ENCODE measurements around the gene AUTS2.

Gene AUTS2

DNA sequence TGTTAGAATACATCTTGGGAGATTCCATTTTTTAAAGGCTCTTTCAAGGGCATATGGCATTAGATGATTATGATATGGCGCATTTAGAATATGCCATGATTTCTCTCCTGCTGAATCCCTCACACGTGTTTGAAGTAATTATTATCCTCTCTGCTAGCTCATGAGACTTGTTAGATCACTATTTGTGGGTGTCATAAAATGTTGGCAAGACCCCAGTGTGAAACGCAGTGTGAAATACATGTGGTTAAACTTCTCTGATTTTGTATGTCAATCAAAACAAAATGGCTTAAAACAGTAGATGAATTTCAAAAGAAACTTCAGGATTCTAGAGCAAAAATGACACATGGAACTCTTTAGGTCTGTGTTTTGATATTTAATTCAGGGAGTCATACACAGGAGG lies 560.8 kb downstream of the AUTS2 start:
- DNase-seq: no peak

DNA sequence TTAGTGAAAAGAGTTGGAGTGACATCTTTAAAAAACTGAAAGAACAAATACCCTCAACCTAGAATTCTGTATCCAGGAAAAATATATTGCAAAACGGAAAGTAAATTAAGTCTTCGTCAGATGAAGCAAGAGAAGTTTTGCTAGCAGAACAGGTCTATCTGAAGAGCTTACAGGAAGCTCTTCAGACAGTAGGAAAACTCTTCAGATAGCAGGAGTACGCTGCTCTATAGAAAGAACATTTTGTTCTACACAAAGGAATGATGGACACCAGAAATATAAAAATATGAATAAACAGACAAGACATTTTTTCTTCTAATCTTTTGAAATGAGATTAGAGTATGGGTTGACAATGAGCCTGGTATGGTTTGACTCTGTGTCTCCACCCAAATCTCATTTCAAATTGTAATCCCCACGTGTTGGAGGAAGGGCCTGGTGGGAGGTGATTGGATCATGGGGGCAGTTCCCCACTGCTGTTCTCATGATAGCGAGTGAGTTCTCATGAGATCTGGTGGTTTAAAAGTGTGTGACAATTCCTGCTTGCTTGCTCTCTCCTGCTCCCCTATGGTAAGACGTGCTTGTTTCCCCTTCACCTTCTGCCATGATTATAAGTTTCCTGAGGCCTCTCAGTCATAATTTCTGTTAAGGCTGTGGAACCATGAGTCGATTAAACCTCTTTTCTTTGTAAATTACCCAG lies 567.3 kb downstream of the AUTS2 start:
- DNase-seq: no peak

DNA sequence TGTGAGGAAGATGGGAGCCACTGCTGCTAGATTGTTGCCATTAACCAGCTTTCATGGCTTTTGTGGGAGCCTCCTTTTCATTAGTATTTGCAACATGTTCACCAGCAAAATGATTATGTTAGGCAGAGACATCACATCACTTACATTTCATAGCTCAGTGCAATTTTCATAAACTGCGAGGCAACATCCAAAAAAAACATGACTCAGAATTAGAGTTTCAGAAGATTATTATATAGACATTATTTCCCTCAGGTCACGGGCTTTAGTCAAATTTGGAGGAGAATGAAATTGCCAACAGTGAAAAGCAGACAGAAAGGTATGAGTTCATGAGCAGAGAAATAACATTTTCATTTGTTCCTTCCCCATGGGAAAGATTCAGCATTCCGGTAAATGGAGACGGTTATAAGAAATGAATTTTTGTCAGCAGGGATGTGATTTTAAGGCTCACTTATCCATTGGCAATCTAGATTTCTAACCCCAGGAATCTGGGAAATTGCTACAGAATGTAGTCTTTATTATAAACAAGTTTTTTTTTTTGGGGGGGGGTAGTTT lies 573.2 kb downstream of the AUTS2 start:
- no peak for DNase-seq

DNA sequence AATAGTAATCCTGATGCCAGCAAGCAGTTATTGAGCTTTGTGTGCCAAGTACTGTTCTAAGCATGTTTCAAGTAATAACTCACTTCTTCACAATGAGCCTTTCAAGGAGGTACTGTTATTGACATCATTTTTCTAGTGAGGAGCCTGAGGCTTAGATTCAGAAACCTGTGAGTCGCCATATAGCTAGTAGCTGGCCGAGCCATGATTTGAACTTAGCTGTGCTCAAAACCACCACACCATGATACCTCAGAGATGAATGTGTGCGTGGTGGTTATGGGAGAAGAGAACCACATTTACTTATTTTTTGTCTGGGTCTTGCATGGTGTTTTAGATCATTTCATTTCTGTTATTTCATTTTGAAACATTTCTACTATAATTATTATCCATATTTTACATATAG lies 578.9 kb downstream of the AUTS2 start:
- DNase-seq: no peak

DNA sequence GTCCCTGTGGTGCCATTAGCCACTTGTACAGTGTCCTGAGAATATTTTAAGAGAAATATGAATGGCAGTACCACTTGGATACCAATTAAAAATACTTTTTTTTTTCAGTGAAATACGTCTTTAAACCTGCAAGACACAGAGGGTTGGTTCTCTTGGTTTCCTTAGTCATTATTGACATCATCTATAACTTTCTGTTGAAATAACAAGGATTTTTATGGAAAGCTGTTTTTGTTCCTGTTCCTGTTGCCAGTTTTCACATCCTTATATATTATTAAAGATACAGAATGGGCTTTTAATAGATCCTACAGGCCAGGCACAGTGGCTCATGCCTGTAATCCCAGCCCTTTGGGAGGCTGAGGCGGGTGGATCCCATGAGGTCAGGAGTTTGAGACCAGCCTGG lies 579.9 kb downstream of the AUTS2 start:
- DNase-seq: no peak

DNA sequence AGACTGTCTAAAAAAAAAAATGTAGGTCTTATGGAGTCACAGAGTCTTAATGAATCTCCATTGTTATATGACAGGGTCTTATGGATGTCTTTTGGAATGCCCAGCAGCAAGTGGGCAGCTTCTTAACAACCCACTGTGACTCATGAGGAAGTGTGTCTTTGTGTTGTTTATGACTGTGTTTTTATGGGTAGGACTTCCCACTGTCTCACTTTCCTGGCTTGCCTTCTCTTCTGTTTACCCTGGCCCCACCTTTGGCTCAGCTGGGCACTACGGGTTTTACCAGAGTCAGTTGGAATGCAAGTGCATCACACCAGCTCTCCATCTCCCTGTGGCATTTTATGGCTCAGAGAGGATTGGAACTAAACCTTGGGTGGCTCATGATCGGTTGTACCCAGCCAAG lies 580.5 kb downstream of the AUTS2 start:
- DNase-seq: no peak

DNA sequence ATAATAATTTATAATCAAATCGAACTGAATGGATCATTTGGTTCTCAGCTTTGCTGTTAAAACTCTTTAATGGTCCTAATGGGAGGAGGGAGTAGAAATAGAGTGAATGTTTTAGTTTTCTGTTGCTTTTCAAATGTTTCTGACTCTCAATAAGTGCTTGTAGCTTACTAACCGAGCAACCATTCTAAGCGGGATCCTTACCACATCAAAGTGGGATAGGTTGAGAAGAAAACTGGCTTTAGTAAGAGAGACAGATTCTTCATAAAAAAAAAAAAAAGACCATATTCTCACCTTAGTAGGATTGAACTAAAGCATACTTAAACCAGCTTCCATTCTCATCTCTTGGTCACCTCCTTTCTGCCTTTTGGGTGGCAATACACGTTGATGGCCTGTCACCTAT lies 584.2 kb downstream of the AUTS2 start:
- no peak for DNase-seq

DNA sequence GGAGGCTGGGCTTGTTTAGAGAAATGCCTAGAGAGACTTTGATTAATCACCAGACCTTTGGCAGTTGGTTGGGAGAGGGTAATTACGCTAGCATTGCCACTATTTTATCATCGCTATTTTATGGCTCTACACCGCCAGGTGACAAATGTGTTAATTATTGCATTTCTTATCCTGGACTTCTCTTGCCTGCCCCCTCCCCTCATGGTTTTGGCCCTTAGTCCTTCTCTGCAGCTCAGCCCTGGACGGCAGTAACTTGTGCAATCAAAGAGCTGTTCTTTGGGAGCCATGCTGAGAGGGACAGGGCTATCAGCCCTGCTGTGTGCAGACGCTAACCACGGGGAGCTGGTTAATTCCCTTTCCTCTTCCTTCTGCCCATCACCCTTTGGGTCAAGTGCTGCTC lies 585.0 kb downstream of the AUTS2 start:
- DNase-seq: no peak

DNA sequence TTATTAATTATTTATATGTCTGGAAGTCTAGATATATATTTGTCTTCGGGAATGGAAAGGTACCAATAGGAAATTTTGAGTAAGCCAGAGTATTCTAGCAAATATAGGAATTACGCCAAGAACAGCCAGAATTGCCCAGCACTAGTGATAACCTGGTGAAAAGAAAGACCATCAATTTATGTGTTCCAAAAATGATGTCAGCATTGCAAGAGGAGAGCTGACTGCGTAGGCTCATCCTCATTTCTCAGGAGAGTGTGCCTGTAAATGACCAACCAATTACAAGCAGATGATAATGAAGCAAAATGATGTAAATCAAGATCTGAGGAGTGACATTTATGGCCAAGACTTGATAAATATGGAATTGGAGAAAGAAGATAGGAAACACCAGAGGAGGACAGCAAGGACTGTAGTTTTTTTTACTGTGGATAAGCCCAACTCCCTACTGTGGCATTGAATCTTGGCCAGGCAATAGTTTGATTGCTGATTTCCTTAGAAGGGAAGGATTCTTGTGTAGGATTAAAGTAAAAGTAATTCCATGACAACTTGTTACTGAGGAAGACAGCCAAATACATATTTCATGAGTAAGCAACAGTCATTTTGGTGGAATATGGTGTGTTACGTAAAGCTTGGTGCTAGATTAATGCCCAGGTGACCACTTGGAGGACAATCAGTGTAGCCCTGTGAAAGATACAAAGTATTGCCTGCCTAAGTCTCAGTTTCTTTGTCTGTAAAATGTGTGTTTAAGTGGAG lies 590.8 kb downstream of the AUTS2 start:
- DNase-seq: no peak

DNA sequence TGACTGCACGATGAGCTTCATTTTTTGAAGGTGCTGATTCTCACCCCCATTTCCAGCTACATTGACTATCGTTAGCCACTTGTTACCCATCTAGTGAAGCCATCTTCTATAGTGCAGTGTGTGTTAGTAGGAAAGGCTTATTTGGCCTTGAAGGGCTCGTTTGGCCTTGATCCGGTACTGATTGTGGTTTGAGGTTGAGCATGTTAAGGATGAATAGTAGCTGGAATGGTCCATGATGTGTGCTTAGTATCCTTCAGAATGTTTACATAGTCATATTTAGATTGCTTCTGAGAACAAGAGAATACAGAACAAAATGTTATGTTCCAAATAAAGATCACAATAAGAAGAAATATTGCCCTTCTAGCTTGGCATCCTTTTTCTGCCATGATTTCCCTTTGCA lies 591.5 kb downstream of the AUTS2 start:
- peak; percentile 64 for DNase-seq

DNA sequence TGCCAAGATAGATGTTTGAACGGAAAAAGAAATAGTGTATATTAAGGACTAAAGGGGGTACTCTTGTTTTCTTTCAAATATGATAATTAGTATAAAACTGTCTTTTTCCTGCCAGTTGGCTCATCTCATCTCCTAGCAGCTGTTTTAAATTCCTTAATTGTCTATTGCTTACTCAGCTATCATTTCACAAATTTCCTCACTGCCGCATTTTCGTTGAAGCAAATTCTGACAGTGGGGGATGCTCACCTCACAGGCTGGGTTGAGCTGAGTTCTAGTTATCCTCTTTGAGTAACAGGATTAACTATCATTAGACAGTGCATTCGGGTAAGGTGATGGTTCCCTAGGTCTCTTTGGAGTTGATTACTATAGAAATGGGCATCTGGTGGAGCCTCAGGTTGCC lies 592.0 kb downstream of the AUTS2 start:
- no peak for DNase-seq

DNA sequence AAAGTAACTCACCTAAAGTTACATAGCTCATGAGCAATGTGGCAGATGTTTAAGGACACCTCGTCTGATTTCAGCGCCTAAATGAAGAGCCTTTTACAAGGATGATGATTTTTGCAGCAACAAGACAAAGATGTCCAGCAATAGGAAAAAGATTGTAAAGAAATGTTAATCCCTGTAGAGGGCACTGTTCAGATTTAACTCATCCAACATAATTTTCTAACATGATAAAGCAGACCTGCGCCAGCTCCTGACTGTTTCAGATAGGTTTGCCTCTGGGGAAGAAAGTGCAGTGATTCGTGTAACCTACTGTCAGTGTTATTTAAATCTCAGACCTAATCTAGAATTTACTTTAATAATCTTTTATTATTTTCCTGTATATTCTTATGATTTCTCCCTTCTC lies 595.2 kb downstream of the AUTS2 start:
- no peak for DNase-seq

DNA sequence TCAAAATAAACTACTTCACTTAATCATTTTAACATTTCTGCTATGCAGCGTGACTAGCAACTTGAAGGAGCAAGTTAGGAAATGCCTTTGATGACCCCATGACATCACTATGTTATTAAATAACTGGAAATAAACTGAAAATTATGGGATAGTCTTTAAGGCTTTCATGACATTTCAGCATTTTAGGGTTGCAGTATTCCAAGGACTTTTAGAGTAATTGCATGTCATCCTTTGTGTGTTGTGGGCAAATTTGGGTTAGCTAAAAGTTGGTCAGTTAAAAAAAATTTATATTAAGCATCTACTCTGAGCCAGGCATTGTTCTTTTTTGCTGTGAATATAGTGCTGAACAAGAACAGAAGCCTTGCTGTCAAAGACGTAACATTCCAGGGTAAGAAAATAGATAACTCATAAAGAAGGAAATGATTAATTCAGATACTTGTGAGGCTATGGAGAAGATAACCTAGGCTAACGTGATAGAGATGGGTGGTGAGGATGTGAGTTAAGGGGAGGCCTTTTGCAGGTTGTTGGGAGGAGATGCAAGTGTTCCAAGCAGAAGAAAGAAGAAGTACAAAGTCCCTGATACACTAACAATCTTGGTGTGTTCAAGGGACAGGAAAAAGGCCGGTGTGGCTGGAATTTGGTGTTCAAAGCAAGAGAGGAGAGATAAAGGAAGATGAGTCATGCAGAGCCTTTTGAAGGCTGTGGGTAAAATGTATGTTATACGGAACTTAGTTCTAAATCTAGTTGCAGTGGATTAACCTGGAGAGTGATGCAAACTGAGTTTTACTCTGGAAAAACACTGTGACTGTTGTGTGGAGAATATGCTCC lies 610.2 kb downstream of the AUTS2 start:
- no peak for DNase-seq

DNA sequence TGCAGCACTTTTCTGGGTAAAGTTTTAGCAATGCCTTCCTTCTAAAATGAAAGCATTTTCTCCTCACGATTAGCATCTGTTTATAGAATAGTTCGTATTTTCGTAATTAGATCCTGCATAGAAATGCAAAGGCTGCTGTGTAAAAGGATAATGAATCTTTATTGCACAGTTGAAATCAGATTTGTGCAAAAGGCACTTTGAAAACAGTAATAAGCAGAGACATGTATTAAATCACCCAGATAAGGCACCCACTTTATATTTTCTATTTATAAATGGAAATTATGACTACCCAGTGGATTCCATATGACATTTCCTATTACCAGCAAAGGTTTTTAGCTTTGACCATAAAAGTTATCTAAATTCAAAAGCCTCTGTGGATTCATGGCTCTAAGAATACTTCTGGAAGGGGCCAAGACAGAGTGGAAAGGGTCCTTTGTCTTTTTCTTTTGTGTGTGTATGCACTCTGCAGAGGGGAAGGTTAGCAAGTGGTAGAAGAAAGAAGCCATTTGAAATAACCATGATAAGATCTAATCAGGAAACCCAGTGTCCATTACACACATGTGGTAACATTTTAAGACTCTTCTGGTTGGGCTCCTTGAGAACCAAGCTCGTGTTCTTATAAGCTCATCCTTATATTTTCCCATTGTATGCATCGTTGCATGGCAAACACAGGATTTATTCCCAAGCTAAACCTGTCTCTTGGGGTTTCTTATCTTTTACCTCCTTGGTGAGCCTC lies 612.1 kb downstream of the AUTS2 start:
- DNase-seq: no peak

DNA sequence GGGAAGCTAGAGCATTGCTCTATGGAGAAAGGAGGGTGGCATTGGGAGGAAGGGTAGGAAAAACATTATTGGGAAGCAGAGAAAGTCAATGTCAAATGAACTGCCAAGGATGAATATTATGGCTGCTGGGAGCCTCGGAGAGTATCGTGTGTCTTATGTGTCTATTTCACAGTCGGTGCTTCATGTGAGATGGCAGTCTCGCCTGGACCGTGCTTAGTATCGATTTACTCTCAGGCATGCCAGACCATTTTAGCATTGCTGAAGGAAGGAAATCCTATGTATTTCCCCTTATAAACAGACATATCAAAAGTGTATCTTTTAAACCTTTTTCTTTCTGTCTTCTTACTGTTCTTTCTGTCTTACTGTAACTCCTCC lies 612.6 kb downstream of the AUTS2 start:
- DNase-seq: no peak

DNA sequence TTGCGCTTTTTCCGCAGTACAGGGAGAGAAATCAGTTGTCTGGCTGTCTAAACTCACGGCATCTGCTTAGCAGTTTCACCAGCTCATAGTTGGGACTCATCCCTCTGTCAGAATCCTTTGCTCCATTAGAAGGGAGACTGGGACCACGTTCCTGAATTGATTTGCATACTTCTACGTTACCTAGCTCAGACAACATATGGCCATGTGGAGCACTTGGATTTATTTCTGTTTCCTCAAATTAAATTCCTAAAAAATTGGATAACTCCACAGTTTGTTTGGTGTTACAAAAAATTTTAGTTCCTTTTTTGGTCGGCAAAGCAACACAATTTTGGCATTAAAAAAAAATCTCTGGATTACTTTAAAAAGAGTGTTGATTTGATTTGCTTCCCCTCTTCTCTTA lies 614.0 kb downstream of the AUTS2 start:
- no peak for DNase-seq

DNA sequence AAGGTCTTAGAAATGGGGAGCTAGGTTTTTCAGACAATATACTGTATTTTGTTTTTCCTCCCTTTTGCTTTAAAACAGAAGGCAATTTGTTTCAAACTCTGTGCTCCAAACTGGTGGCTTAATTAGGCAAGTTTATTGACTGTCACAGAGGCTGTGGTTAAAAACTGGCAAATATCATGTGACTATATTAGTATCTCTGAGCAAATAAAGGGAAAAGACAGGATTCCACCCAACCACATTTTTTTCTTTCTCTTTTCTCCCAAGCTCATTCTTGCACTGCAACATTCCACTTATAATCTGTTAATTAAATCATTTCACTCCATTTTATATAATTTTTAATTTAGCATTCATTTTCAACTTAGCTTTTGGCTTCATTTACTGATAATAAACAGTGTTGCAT lies 615.8 kb downstream of the AUTS2 start:
- no peak for DNase-seq

DNA sequence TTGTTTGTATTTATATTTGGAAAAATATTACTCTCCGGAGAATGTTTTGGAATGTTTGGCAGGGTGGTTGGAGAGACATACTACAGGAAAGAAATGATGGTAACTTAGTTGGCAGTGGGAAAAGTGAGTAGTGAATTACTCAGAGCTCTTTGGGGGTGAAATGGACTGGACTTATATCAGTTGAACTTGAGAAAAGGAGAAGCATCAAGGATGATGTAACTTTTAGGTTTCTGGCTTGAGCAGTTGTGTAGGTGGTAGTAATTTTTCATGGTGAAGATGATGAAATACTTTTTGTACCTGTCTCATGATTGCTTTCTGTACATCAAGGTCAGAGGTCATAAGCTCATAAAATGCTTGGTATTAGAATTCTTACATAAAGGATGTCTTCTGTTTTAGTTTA lies 617.2 kb downstream of the AUTS2 start:
- DNase-seq: no peak

DNA sequence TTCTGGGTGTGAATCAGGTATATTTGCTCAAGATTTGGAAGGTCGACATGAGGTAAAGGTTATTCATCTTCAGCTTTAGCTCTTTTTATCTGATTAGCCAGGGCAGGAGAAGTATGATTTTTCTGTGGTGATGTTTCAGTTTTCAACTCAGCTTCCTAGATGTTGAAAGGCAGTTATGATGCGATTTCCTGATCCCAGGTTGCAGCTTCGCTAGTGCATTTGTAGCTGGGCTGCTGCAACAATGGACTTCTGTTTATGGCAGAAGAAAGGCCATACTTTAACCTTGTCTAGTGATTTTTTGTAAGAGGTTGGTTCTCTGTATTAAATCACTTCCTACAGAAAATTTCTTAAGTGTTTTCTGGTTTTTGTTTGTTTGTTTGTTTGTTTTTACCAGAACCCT lies 619.3 kb downstream of the AUTS2 start:
- DNase-seq: no peak

DNA sequence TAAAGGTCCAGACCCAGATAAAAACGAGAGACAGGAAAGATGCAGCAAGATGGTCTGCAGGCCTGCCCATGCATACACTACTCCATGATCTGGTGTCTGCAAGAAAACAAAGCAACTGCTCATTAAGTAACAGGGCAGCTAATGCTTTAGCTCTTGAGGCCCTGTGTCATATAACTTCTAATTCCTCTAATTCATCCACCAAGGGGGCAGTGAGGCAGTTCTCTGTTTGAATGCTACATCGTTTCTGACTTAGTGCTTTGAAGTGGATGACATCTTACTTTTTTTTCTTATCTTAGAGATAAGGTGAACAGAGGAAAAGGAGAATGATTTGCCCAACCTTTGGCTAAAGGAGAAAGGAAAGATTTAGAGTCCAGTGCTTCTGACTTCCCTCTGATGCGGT lies 619.7 kb downstream of the AUTS2 start:
- no peak for DNase-seq

DNA sequence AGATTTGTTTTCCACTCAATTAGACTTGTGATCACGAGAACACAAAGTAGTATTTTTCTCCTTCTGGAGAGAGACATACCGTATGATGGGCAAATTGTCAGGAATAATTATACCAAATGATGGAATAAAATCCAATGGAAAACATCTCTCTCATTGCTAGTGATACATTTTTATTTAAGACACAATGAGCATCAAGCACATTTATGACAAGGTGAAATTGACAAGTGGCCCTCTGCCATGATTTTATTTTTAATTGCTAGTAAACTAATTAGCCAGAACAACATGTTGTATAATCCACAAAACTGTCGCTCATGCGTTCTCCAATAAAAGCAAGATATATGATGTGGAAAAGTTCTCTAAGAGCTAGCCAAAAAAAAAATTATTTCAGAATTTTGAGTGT lies 620.8 kb downstream of the AUTS2 start:
- no peak for DNase-seq

DNA sequence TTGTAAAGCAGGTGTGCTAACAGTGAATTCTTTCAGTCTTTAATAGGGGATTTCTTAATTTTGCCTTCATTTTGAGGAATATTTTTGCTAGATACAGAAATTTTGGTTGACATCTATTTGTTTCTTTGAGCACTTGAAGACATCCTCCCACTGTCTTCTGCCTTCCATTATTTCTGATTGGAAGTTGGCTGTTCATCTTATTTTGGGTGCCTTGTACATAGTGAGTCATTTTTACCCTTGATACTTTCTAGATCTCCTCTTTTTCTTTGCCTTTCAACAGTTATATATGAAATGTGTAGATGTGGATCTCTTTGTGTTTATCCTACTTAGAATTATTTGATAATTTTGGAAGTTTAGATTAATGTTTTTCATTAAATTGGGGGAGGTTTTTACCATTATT lies 631.0 kb downstream of the AUTS2 start:
- no peak for DNase-seq

DNA sequence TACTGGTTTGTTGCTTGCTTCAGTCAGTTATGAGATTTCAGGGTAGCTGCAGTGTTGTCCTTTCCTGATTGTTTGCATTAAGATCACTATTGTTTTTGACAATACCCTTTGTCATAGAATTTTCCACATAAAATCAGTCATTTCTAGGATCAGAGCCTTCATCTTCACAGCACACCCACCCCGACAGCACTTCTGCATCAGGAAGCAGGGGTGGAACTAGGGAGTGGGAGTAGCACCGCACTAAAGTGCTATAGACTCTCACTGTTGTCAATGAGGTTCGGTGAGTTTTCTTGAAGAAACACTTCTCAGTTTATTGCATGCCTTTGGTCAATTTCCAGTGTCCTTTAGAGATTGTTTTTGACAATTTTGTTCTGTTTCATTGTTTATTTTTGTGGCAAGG lies 632.5 kb downstream of the AUTS2 start:
- DNase-seq: no peak
